ENCODE data around the gene RALY.

DNA sequence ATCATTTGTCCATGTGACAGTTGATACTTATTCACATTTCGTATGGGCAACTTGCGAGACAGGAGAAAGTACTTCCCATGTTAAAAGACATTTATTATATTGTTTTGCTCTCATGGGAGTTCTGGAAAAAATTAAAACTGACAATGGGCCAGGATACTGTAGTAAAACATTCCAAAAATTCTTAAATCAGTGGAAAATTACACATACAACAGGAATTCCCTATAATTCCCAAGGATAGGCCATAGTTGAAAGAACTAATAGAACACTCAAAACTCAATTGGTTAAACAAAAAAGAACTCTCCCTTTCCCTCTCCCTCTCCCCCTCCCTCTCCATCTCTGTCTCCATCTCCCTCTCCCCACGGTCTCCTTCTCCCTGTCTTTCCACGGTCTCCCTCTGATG lies 137.8 kb downstream of the RALY start:
- TF ChIP-seq EZH2phosphoT487 (IDR thresholded peaks at IDR 0.05; ENCODE audit: borderline replicate concordance, low read depth, low read length) = no peak
- TF ChIP-seq, protein P1, sequence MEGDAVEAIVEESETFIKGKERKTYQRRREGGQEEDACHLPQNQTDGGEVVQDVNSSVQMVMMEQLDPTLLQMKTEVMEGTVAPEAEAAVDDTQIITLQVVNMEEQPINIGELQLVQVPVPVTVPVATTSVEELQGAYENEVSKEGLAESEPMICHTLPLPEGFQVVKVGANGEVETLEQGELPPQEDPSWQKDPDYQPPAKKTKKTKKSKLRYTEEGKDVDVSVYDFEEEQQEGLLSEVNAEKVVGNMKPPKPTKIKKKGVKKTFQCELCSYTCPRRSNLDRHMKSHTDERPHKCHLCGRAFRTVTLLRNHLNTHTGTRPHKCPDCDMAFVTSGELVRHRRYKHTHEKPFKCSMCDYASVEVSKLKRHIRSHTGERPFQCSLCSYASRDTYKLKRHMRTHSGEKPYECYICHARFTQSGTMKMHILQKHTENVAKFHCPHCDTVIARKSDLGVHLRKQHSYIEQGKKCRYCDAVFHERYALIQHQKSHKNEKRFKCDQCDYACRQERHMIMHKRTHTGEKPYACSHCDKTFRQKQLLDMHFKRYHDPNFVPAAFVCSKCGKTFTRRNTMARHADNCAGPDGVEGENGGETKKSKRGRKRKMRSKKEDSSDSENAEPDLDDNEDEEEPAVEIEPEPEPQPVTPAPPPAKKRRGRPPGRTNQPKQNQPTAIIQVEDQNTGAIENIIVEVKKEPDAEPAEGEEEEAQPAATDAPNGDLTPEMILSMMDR (conservative IDR thresholded peaks at IDR 0.05; ENCODE audit: low read length) = no peak
